Adipose tissue (tissue), 3 donors: ENCODE measurements around the gene JHY. TPM values are rescaled to one million over a fixed set of nuclear protein-coding genes. Genes with fewer than 3 reads are reported as not detected.

Source experiments
- H3K27ac ChIP-seq: one replicate; pipeline ENCODE4 v1.5.1; 2013; ENCODE audit warnings: low read depth, low read length
- WGBS, 3 donors: extraction: QIAGEN DNeasy Blood & Tissue Kit; methylation state at CpG; one replicate each; pipeline ENCODE4 v1.1.7; 2013; 5-methylcytosine and 5-hydroxymethylcytosine counted together
- polyA plus RNA-seq, 3 donors: library from polyadenylated mRNA; stranded (reverse); fragments of 200-250 nt; gene quantifications; one replicate each; pipeline ENCODE4 v1.2.3, GENCODE V29; 2013
- donor health status: healthy with polysubstance abuse.
- donor health status: Bipolar disorder and iron deficiency.
- donor health status: healthy.

JHY gene
- polyA plus RNA-seq, 3 donors = 1.3 to 4.0 (median 3.9) TPM

GRCh38 chr11:122920579-122920978 is 38.0 kb downstream of the JHY start:
- H3K27ac ChIP-seq = no peak overlapping the region
- 91 to 94% (median 92%) methylated on average over 5 of the region's 5 CpGs for WGBS, 3 donors

- no peak overlapping the region for H3K27ac ChIP-seq
- 80 to 81% (median 81%) methylated on average over 4 of the region's 4 CpGs for WGBS, 3 donors
Measured at GRCh38 chr11:122922893-122923292, 40.3 kb downstream of the JHY start.

- 75 to 77% (median 76%) methylated on average over 2 of the region's 2 CpGs for WGBS, 3 donors
Measured at GRCh38 chr11:122923302-122923701, 40.7 kb downstream of the JHY start.

GRCh38 chr11:122931510-122931909 is 49.0 kb downstream of the JHY start:
- no peak overlapping the region for H3K27ac ChIP-seq
- WGBS, 3 donors = 81 to 87% (median 82%) methylated on average over 6 of the region's 6 CpGs

More at GRCh38 chr11:122923302-122923701, 40.7 kb downstream of the JHY start:
- H3K27ac ChIP-seq = no peak overlapping the region

- 41 to 67% (median 42%) methylated on average over 2 of the region's 2 CpGs for WGBS, 3 donors
- no peak overlapping the region for H3K27ac ChIP-seq
Measured at GRCh38 chr11:122933416-122933815, 50.9 kb downstream of the JHY start.

DNA sequence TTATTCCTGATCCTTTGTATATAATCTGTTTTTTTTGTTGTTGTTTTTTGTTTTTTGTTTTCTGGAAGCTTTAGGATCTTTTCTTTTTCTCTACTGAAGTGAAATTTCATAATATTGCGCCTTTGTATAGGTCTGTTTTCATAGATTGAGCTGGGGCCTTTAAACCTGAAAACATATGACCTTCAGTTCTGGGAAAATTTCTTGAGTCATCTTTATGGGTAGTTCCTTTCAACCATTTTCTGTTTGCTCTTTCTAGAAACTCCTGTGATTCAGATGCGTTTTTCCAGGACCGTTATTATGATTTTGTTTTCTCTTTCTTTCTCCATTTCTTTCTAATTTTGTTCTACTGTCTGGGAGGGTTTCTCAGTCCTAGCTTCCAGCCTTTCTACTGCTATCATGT is 55.4 kb downstream of the JHY start:
- H3K27ac ChIP-seq = no peak overlapping the region
- WGBS, 3 donors = 78 to 94% (median 92%) methylated on average over 3 of the region's 3 CpGs

DNA sequence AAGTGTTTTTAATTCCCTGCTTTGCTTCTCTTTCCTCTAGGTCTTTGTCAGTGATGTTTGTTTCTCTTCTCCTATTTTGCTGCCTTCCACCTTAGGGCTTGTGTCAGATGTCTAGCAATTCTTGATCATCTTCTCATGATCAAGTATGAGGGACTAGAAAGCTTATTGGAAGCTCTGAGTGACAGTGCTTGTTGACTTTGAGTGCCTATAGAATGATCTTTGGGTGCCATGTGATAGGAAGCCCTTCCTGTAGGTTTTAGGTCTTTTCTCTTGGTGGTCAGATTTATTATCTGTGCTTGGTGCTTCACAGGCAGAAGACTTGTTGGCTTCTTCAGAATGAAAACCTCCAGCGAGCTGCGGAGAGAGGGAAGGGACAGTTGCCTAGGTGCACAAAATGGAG is 56.0 kb downstream of the JHY start:
- no peak overlapping the region for H3K27ac ChIP-seq
- 95 to 100% (median 97%) methylated on average over 2 of the region's 2 CpGs for WGBS, 3 donors

DNA sequence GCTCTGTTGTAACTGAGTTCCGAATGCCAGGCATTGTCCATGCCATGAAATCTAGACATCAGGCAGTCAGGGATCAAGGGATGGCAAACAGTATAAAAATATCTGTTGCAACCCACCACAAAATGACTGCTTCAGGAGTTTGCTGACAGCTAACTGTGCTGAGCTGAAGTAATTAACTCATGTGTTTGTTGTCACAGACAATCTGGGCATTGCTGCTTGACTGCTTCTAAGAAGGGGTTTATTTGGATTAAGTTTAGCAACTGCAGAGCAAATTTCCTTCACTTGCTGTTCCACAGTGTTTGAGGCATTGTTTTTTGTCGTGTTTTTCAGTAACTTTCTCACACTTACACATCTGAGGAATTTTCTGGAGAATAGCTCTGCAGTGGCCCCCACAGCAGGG is 68.7 kb downstream of the JHY start:
- H3K27ac ChIP-seq = no peak overlapping the region
- WGBS, 3 donors = 63 to 78% (median 65%) methylated on average over 2 of the region's 2 CpGs

- no peak overlapping the region for H3K27ac ChIP-seq
- 90 to 93% (median 91%) methylated on average over 4 of the region's 4 CpGs for WGBS, 3 donors
Measured at GRCh38 chr11:122954455-122954854, 71.9 kb downstream of the JHY start.

GRCh38 chr11:122963961-122964360 is 81.4 kb downstream of the JHY start:
- no peak overlapping the region for H3K27ac ChIP-seq
- 66 to 76% (median 74%) methylated on average over 4 of the region's 4 CpGs for WGBS, 3 donors

- no peak overlapping the region for H3K27ac ChIP-seq
- 7 to 12% (median 12%) methylated on average over 21 of the region's 21 CpGs for WGBS, 3 donors
Measured at GRCh38 chr11:122976061-122976733, 93.6 kb downstream of the JHY start.

DNA sequence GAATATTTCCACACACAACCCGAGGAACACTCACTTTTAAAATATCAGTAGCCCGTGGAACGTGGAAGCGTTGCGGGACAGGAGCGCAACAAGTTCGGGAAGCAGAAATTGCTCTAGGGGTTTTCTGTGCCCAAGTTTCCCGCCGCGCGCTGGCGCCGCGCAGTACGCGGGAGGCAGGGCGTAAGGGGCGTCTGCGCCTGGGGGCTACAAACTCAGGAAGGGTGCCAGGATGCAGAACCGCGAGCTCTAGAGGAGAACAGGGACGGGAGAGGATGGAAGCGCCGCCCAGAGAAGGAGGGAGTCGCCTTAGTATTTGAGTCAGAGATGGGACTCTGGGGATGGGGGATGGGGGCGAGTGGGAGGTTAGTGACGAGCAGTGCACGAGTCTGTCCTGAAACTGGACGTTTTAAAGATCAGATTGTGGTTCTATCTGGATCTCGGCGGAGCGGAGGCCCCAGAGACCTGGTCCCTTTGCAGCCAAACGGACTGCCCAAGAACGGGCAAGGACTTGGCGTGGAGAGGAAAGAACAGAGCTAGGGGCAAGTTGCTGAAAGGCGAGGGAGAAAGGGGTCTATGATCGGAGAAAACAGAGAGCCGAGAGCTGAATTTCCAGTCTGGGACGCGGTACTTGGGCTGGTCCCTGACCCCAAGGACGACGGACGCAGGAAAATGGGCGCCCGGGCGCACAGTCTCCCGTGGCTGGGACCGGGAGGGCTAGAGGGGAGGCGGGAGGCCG is 94.3 kb downstream of the JHY start:
- 2 to 4% (median 4%) methylated on average over 50 of the region's 50 CpGs for WGBS, 3 donors
- H3K27ac ChIP-seq = no peak overlapping the region

- 4 to 7% (median 5%) methylated on average over 46 to 50 of the region's 50 CpGs for WGBS, 3 donors
- H3K27ac ChIP-seq = no peak overlapping the region
Measured at GRCh38 chr11:122977470-122978298, 95.1 kb downstream of the JHY start.

DNA sequence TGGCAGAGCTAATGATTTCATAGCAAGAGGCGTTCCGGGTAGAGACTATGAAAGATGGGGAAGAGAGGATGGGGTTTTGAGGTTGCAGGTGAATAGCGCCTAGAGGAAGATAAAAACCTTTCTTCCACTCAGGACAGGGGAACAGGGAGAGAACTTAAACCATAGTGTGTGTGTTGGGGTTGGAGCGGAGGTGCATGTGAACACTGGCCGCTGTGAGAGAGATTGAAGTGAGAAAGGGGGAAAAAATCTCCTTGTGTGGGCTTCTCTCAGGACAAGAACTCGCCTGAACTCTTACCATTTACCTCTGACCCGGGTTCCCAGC is 95.7 kb downstream of the JHY start:
- H3K27ac ChIP-seq = no peak overlapping the region
- 11 to 18% (median 16%) methylated on average over 7 of the region's 7 CpGs for WGBS, 3 donors

- H3K27ac ChIP-seq = no peak overlapping the region
- 5 to 8% (median 7%) methylated on average over 37 to 44 of the region's 44 CpGs for WGBS, 3 donors
Measured at GRCh38 chr11:122979103-122979814, 96.7 kb downstream of the JHY start.

DNA sequence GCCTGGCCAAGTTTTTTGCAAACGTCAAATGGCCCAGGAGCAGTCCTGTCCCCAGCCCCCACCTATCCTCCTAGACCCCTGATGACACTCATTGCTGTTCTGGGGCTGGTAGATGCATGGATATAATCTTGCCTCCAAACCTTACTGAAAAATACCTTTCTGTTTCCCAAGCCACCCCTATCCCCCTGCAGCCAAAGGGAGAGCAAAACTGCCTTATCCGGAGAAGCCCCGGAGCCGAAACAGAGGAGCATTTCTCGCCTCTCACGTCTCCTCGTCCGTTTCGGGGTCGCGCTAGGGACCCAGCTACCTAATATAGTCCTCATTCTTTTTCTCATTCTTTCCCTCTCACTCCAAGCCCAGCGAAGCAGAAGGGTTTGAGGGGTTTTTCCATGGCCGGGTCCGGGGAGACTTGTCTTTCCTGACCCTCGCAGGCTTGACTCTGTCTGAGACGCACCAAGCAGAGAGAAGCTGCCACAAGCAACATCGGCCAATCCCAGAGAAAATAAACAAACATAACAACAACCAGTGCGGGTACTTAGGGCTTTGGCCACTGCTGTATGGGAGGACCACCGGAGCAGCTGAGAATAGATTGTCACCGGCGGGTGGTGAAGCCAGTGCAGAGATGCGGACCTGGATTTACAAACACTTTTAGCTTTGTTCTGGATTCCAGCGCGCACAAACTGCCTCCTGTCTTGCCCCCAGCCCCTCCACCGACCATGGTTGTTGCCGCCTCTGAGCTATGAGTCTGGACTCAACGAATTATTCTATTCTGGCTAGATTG is 97.4 kb downstream of the JHY start:
- H3K27ac ChIP-seq = no peak overlapping the region
- WGBS, 3 donors = 4 to 6% (median 6%) methylated on average over 27 of the region's 27 CpGs

- H3K27ac ChIP-seq = no peak within 1 kb of the TSS
- 3 to 5% (median 5%) methylated on average over 35 of the region's 35 CpGs for WGBS, 3 donors
Measured at GRCh38 chr11:122981388-122982264, 99.1 kb downstream of the JHY start, which contains the start of gene BSX. TSS of gene BSX (minus strand) at chr11:122981834. CDS start at chr11:122981671, 163 bp downstream.
